ENCODE data around the gene TMEM63C. TPM values are rescaled to one million over a fixed set of nuclear protein-coding genes. Genes with fewer than 3 reads are reported as not detected.
A peak's percentile ranks its signal among the peaks of the same experiment; 100 is the strongest.

The TMEM63C gene
- polyA plus RNA-seq, 1 donor from 2014 or later = 11.1 TPM

DNA sequence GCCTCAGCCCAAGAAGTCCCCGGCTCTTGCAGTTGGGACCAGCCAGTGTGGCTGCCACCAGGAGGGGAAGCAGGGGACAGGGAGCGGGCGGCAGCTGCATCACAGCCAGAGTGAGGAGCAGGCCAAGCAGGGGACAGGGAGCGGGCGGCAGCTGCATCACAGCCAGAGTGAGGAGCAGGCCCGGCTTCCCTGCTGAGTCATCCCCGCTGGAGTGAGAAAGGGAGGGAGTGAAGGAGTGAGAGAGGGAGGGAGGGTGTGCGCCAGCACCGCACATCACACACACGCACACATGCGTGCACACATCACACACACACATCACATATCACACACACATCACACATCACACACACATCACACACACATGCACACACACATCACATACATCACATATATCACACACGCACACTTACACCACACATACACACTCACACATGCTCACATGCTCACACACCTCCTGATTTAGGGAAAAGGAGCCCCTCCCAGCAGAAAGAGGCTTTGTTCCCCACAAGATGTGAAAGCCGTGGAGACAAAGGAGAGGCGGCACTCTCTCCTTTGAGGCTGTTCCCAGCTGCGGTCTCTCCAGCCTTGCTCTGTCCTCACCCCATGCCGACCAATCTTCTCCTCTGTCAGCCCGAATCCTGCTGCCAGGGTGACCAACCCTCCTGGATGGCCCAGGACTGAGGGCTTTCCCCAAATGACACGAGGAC, 23.3 kb upstream of the TMEM63C start:
- TF ChIP-seq EP300 (conservative IDR thresholded peaks at IDR 0.05; ENCODE audit: poor library complexity, severe bottlenecking) (peak; percentile 78), TAF1 (IDR thresholded peaks at IDR 0.05; ENCODE audit: low read depth) (no peak), SMC3 (conservative IDR thresholded peaks at IDR 0.05; ENCODE audit: poor library complexity) (peak; percentile 53), POLR2AphosphoS5 (IDR thresholded peaks at IDR 0.05) (peak; percentile 80), MXI1 (conservative IDR thresholded peaks at IDR 0.05; ENCODE audit: poor library complexity, severe bottlenecking) (peak; percentile 53)
- TF ChIP-seq, protein P1, sequence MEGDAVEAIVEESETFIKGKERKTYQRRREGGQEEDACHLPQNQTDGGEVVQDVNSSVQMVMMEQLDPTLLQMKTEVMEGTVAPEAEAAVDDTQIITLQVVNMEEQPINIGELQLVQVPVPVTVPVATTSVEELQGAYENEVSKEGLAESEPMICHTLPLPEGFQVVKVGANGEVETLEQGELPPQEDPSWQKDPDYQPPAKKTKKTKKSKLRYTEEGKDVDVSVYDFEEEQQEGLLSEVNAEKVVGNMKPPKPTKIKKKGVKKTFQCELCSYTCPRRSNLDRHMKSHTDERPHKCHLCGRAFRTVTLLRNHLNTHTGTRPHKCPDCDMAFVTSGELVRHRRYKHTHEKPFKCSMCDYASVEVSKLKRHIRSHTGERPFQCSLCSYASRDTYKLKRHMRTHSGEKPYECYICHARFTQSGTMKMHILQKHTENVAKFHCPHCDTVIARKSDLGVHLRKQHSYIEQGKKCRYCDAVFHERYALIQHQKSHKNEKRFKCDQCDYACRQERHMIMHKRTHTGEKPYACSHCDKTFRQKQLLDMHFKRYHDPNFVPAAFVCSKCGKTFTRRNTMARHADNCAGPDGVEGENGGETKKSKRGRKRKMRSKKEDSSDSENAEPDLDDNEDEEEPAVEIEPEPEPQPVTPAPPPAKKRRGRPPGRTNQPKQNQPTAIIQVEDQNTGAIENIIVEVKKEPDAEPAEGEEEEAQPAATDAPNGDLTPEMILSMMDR (IDR thresholded peaks at IDR 0.05; ENCODE audit: poor library complexity, severe bottlenecking) = no peak
- no peaks in the 10 kb centered on the region for H3K27me3 ChIP-seq (ENCODE audit: insufficient read depth, low read depth, low read length)
- H3K79me2 ChIP-seq (replicated peaks; ENCODE audit: insufficient read depth, low read length) = no peaks in the 10 kb centered on the region
- H3K9me2 ChIP-seq (ENCODE audit: insufficient read depth, low read length) = no peaks in the 10 kb centered on the region
- no peaks in the 10 kb centered on the region for H3F3A ChIP-seq (ENCODE audit: insufficient read depth, low read length, poor library complexity, severe bottlenecking)
- H3K9me3 ChIP-seq (ENCODE audit: low read length) = no peaks in the 10 kb centered on the region
- peak overlapping the region; percentile 37 for H3K4me2 ChIP-seq (ENCODE audit: low read length)
- H4K20me1 ChIP-seq (ENCODE audit: insufficient read depth) = no peaks in the 10 kb centered on the region
- no peaks in the 10 kb centered on the region for H3K36me3 ChIP-seq (ENCODE audit: insufficient read depth, low read length)
- peak overlapping the region; percentile 85 for H2AFZ ChIP-seq (ENCODE audit: low read depth, low read length)
- peak overlapping the region; percentile 81 for H3K9ac ChIP-seq (ENCODE audit: low read length)
- H3K4me3 ChIP-seq (ENCODE audit: low read length) = peak overlapping the region; percentile 53
- peak overlapping the region; percentile 93 for H3K27ac ChIP-seq (ENCODE audit: low read length)

DNA sequence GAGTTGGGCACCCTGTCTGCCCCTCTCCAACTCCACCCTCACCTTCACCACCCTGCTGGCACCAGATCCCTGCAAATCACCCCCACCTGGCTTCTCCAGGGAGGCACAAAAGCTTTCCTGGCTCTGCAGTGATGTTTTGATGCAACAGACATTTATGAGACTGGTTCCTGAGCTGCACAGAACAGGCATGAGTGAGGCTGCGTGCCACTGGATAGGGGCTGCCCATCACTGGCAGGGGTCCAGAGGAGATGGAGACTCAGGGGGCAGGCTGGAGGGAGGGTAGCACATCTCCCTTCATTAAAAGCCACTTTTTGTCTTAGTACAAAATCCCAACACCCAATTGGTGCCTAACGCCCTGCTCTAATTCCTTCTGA, 22.7 kb upstream of the TMEM63C start:
- Histone ChIP-seq H4K20me1 (ENCODE audit: insufficient read depth) (no peaks in the 10 kb centered on the region), H2AFZ (ENCODE audit: low read depth, low read length) (peak overlapping the region; percentile 85), H3K27me3 (ENCODE audit: insufficient read depth, low read depth, low read length) (no peaks in the 10 kb centered on the region), H3K9me3 (ENCODE audit: low read length) (no peaks in the 10 kb centered on the region), H3K27ac (ENCODE audit: low read length) (peak overlapping the region; percentile 93), H3K9ac (ENCODE audit: low read length) (peak overlapping the region; percentile 81), H3K36me3 (ENCODE audit: insufficient read depth, low read length) (no peaks in the 10 kb centered on the region), H3K79me2 (replicated peaks; ENCODE audit: insufficient read depth, low read length) (no peaks in the 10 kb centered on the region), H3K4me2 (ENCODE audit: low read length) (peak overlapping the region; percentile 37), H3K9me2 (ENCODE audit: insufficient read depth, low read length) (no peaks in the 10 kb centered on the region), H3K4me3 (ENCODE audit: low read length) (peak overlapping the region; percentile 53), H3F3A (ENCODE audit: insufficient read depth, low read length, poor library complexity, severe bottlenecking) (no peaks in the 10 kb centered on the region)
- TF ChIP-seq, protein P1 (IDR thresholded peaks at IDR 0.05; ENCODE audit: poor library complexity, severe bottlenecking) = no peak
- TF ChIP-seq SMC3 (conservative IDR thresholded peaks at IDR 0.05; ENCODE audit: poor library complexity) = no peak
- TF ChIP-seq EP300 (conservative IDR thresholded peaks at IDR 0.05; ENCODE audit: poor library complexity, severe bottlenecking) = no peak
- TF ChIP-seq, protein P2, sequence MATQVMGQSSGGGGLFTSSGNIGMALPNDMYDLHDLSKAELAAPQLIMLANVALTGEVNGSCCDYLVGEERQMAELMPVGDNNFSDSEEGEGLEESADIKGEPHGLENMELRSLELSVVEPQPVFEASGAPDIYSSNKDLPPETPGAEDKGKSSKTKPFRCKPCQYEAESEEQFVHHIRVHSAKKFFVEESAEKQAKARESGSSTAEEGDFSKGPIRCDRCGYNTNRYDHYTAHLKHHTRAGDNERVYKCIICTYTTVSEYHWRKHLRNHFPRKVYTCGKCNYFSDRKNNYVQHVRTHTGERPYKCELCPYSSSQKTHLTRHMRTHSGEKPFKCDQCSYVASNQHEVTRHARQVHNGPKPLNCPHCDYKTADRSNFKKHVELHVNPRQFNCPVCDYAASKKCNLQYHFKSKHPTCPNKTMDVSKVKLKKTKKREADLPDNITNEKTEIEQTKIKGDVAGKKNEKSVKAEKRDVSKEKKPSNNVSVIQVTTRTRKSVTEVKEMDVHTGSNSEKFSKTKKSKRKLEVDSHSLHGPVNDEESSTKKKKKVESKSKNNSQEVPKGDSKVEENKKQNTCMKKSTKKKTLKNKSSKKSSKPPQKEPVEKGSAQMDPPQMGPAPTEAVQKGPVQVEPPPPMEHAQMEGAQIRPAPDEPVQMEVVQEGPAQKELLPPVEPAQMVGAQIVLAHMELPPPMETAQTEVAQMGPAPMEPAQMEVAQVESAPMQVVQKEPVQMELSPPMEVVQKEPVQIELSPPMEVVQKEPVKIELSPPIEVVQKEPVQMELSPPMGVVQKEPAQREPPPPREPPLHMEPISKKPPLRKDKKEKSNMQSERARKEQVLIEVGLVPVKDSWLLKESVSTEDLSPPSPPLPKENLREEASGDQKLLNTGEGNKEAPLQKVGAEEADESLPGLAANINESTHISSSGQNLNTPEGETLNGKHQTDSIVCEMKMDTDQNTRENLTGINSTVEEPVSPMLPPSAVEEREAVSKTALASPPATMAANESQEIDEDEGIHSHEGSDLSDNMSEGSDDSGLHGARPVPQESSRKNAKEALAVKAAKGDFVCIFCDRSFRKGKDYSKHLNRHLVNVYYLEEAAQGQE (IDR thresholded peaks at IDR 0.05; ENCODE audit: borderline replicate concordance) = no peak
- no peak for TF ChIP-seq TAF1 (IDR thresholded peaks at IDR 0.05; ENCODE audit: low read depth)
- TF ChIP-seq RAD21 (conservative IDR thresholded peaks at IDR 0.05) = no peak
- TF ChIP-seq EZH2 (IDR thresholded peaks at IDR 0.05; ENCODE audit: borderline replicate concordance, insufficient read depth, low read length, poor library complexity, severe bottlenecking) = no peak
- no peak for TF ChIP-seq MXI1 (conservative IDR thresholded peaks at IDR 0.05; ENCODE audit: poor library complexity, severe bottlenecking)
- no peak for TF ChIP-seq POLR2AphosphoS5 (IDR thresholded peaks at IDR 0.05)

Data from neural cell (in vitro differentiated cells).